Right renal cortex interstitium (tissue), 3 donors: ENCODE measurements around the gene DAZL. TPM values are rescaled to one million over a fixed set of nuclear protein-coding genes. Genes with fewer than 3 reads are reported as not detected.

Experiments
- DNase-seq, 3 donors: peaks; one replicate each; pipeline ENCODE4 v3.0.0-alpha.2; 2013; ENCODE audit warnings: low read depth in 3 of 3, low spot score in 2 of 3
- polyA plus RNA-seq, 3 donors: library from polyadenylated mRNA; unstranded; fragments of 120-200 nt; gene quantifications; one replicate each; pipeline ENCODE4 v1.2.1, GENCODE V29; 2013; ENCODE audit not compliant: insufficient read length in 3 of 3

DAZL gene
- polyA plus RNA-seq, 3 donors = not detected

GRCh38 chr3:16546186-16547010, 58.8 kb downstream of the DAZL start:
- no peak for DNase-seq

- no peak for DNase-seq
Observed at GRCh38 chr3:16545413-16546185, 59.6 kb downstream of the DAZL start.

GRCh38 chr3:16543242-16543864, 61.9 kb downstream of the DAZL start:
- no peak for DNase-seq

- DNase-seq = no peak
Observed at GRCh38 chr3:16538507-16538906, 66.7 kb downstream of the DAZL start.

- no peak for DNase-seq
Observed at GRCh38 chr3:16536996-16537395, 68.2 kb downstream of the DAZL start.

Other genes starting within 250 kb of the DAZL start
- 10 to 100 TPM; 30.2 to 33.6 (median 31.5) TPM for gene RFTN1, start 91.7 kb downstream of the DAZL start, polyA plus RNA-seq